ENCODE data around the gene SLC12A9. TPM values are rescaled to one million over a fixed set of nuclear protein-coding genes. Genes with fewer than 3 reads are reported as not detected.

SLC12A9 gene
- total RNA-seq, 4 donors from 2014 or later = 15.2 to 27.9 (median 17.2) TPM

- intact Hi-C loops (cut with DNase I) = no loop called here
- Histone ChIP-seq H3K27ac (no peak overlapping the region), H3K9me3 (no peaks in the 10 kb centered on the region), H3K36me3 (peaks cover 68 to 74% of the 10 kb centered on the region in 2 donors), H3K4me3 (replicated peaks in 1 of 3) (no peak overlapping the region), H3K27me3 (no peaks in the 10 kb centered on the region), H3K4me1 (no peaks in the 10 kb centered on the region)
- no peak for DNase-seq
- 96% methylated on average over 21 to 23 of the region's 24 CpGs for WGBS, 2 donors
- TF ChIP-seq POLR2A (IDR thresholded peaks at IDR 0.05) (no peak), CTCF (IDR thresholded peaks at IDR 0.05) (no peak)
Measured at GRCh38 chr7:100882785-100883526, 30.4 kb downstream of the SLC12A9 start.

GRCh38 chr7:100884736-100885439 is 32.4 kb downstream of the SLC12A9 start:
- Histone ChIP-seq H3K9me3 (no peaks in the 10 kb centered on the region), H3K27me3 (no peaks in the 10 kb centered on the region), H3K4me3 (replicated peaks in 1 of 3) (no peak overlapping the region), H3K4me1 (peaks cover 10 to 13% of the 10 kb centered on the region in 2 donors), H3K36me3 (peaks cover 72 to 77% of the 10 kb centered on the region in 2 donors), H3K27ac (no peak overlapping the region)
- TF ChIP-seq POLR2A (IDR thresholded peaks at IDR 0.05) (no peak), CTCF (IDR thresholded peaks at IDR 0.05) (no peak)
- intact Hi-C loops (cut with DNase I) = no loop called here
- DNase-seq = no peak
- WGBS, 2 donors = 93 to 95% methylated on average over 29 of the region's 29 CpGs

- intact Hi-C loops (cut with DNase I) = no loop called here
- Histone ChIP-seq H3K36me3 (peaks cover 72 to 76% of the 10 kb centered on the region in 2 donors), H3K9me3 (no peaks in the 10 kb centered on the region), H3K4me1 (peaks cover 11 to 15% of the 10 kb centered on the region in 2 donors), H3K27ac (no peak overlapping the region), H3K4me3 (replicated peaks in 1 of 3) (no peak overlapping the region), H3K27me3 (no peaks in the 10 kb centered on the region)
- DNase-seq = no peak
- WGBS, 2 donors = 83 to 89% methylated on average over 21 to 22 of the region's 22 CpGs
- no peak for TF ChIP-seq POLR2A (IDR thresholded peaks at IDR 0.05)
- TF ChIP-seq CTCF (IDR thresholded peaks at IDR 0.05) = no peak
Measured at GRCh38 chr7:100885440-100886141, 33.1 kb downstream of the SLC12A9 start.

GRCh38 chr7:100886142-100886935 is 33.8 kb downstream of the SLC12A9 start:
- Histone ChIP-seq H3K9me3 (no peaks in the 10 kb centered on the region), H3K36me3 (peaks cover 70% of the 10 kb centered on the region in 2 donors), H3K27me3 (no peaks in the 10 kb centered on the region), H3K4me1 (peaks cover 17 to 21% of the 10 kb centered on the region in 2 donors), H3K27ac (no peak overlapping the region), H3K4me3 (replicated peaks in 1 of 3) (no peak overlapping the region)
- TF ChIP-seq CTCF (IDR thresholded peaks at IDR 0.05) = no peak
- TF ChIP-seq POLR2A (IDR thresholded peaks at IDR 0.05) = no peak
- 87 to 91% methylated on average over 20 to 22 of the region's 27 CpGs for WGBS, 2 donors
- no peak for DNase-seq
- intact Hi-C loops (cut with DNase I) = no loop called here
